SKM-1 (cell line): ENCODE results near the gene ZNF692.

Source experiments
- DNase-seq: peaks from one replicate; lab custom pipeline; 2025; ENCODE audit not compliant: unreplicated experiment; lab: John Stamatoyannopoulos, UW

Gene ZNF692

GRCh38 chr1:248881261-248881660 is 22.4 kb upstream of the ZNF692 start:
- no peak for DNase-seq

GRCh38 chr1:248873993-248874533 is 15.2 kb upstream of the ZNF692 start:
- DNase-seq, result peak; percentile 94

- DNase-seq, result peak; percentile 99
Observed at GRCh38 chr1:248873409-248873992, 14.6 kb upstream of the ZNF692 start.

GRCh38 chr1:248872752-248873408 is 14.0 kb upstream of the ZNF692 start:
- DNase-seq, result peak; percentile 78

- no peak for DNase-seq
Observed at GRCh38 chr1:248871837-248872401, 13.0 kb upstream of the ZNF692 start.

- peak; percentile 37 for DNase-seq
Observed at GRCh38 chr1:248862998-248863881, 4.4 kb upstream of the ZNF692 start.

- no peak for DNase-seq
Observed at GRCh38 chr1:248862695-248862997, 3.8 kb upstream of the ZNF692 start.

GRCh38 chr1:248861616-248862015 is 2.7 kb upstream of the ZNF692 start:
- DNase-seq, result no peak

- DNase-seq, result no peak
Observed at GRCh38 chr1:248860007-248860406, 1.1 kb upstream of the ZNF692 start.

- peak; percentile 89 for DNase-seq
Observed at GRCh38 chr1:248858096-248858890, 592 bp downstream of the ZNF692 start.

- no peak for DNase-seq
Observed at GRCh38 chr1:248857749-248858095, 1.2 kb downstream of the ZNF692 start.

GRCh38 chr1:248857201-248857600 is 1.7 kb downstream of the ZNF692 start:
- no peak for DNase-seq

GRCh38 chr1:248856176-248856575 is 2.7 kb downstream of the ZNF692 start:
- DNase-seq, result no peak

- no peak for DNase-seq
Observed at GRCh38 chr1:248855580-248855979, 3.3 kb downstream of the ZNF692 start.

GRCh38 chr1:248853663-248854375 is 5.1 kb downstream of the ZNF692 start:
- DNase-seq, result no peak

- peak; percentile 66 for DNase-seq
Observed at GRCh38 chr1:248852481-248853405, 6.1 kb downstream of the ZNF692 start.

GRCh38 chr1:248851390-248851789 is 7.5 kb downstream of the ZNF692 start:
- DNase-seq, result no peak

GRCh38 chr1:248850536-248851251 is 8.2 kb downstream of the ZNF692 start:
- no peak for DNase-seq
